Right lobe of liver (tissue), 6 donors: ENCODE measurements around the gene MYL1. TPM values are rescaled to one million over a fixed set of nuclear protein-coding genes. Genes with fewer than 3 reads are reported as not detected.

Experiments
- ATAC-seq, 4 donors: fragments of 200-7000 bp; cut with Tn5 transposase; one replicate each; pipeline ENCODE4 v1.9.1; 2020; ENCODE audit warnings: mild to moderate bottlenecking in 4 of 4, moderate library complexity in 4 of 4
- DNase-seq, 3 donors: peaks; one replicate each; pipeline ENCODE4 v3.0.0-alpha.2; 2020
- H3K27ac ChIP-seq, 3 donors: fragments of 200-600 bp; one replicate each; pipeline ENCODE4 v1.8.0; 2022
- H3K27me3 ChIP-seq, 2 donors: fragments of 200-600 bp; one replicate each; pipeline ENCODE4 v1.8.0; 2022
- H3K36me3 ChIP-seq, 4 donors: fragments of 200-600 bp; sonication (generic) in 1 of 4; one replicate each; pipeline versions ENCODE4 v1.5.1 to v1.8.0; 2017 to 2022; ENCODE audit warnings: control low read depth in 1 of 4
- H3K4me1 ChIP-seq, 4 donors: fragments of 200-600 bp; sonication (generic) in 1 of 4; one replicate each; pipeline versions ENCODE4 v1.5.1 to v1.8.0; 2017 to 2022; ENCODE audit warnings: control low read depth in 1 of 4
- H3K4me3 ChIP-seq, 3 donors: fragments of 200-600 bp; one replicate each; pipeline ENCODE4 v1.8.0; 2022
- H3K9me3 ChIP-seq, 4 donors: fragments of 200-600 bp; sonication (generic) in 1 of 4; one replicate each; pipeline versions ENCODE4 v1.5.1 to v1.8.0; 2017 to 2022; ENCODE audit warnings: control low read depth in 1 of 4
- CTCF ChIP-seq, 4 donors: fragments of 200-600 bp in 3 of 4; fragments of 450-650 bp in 1 of 4; IDR thresholded peaks; one replicate each; pipeline versions ENCODE4 v1.5.1 to v1.8.0; 2016 to 2022; ENCODE audit warnings: antibody characterized with exemption in 4 of 4, mild to moderate bottlenecking in 2 of 4
- POLR2A ChIP-seq: fragments of 450-650 bp; IDR thresholded peaks from one replicate; pipeline ENCODE4 v1.6.1; 2017; ENCODE audit warnings: antibody characterized with exemption, mild to moderate bottlenecking
- WGBS: methylation state at CpG from one replicate; pipeline ENCODE4 v1.1.6; 2018; ENCODE audit warnings: low coverage, low lambda C conversion rate; ENCODE audit not compliant: insufficient coverage; ENCODE audit errors: missing lambda C conversion rate; 5-methylcytosine and 5-hydroxymethylcytosine counted together
- intact Hi-C, 2 donors: fragments of 100-400 bp; cut with DNase I; formaldehyde crosslinking; loops; one replicate each; pipeline versions ENCODE4 v1.11.2 to v1.14.1; 2022
- total RNA-seq, 6 experiments: library from RNA; depleted of rRNA in 2 of 6; stranded (reverse); fragments of >200 nt in 2 of 6; fragmentation: NEBNext Ultra II Directional in 3 of 6; extraction: Animal tissue kit (Norgen Biotek cat#: 25700) in 3 of 6; gene quantifications; one replicate each; pipeline versions ENCODE4 v1.1.0 to v1.2.4, GENCODE V29; 2016 to 2023
- donor health status: DM: no; HTN: yes; CAD: no.
- donor health status: DM: no; HTN: no; CAD: no.
- donor health status: DM: no; HTN: no; CAD: no.
- donor health status: DM: no; HTN: yes; CAD: no.
- donor health status: DM: no; HTN: yes; CAD: no.

MYL1 gene
- total RNA-seq, 6 experiments from 2014 or later, result 0.28 to 1.3 TPM; not detected in 4

GRCh38 chr2:210264282-210264681 is 50.7 kb downstream of the MYL1 start:
- H3K36me3 ChIP-seq, result no peaks in the 10 kb centered on the region
- whole genome bisulfite sequencing, result 71% methylated on average over 1 of the region's 1 CpG
- no peak overlapping the region for H3K4me3 ChIP-seq
- no peak for ATAC-seq
- DNase-seq, result no peak
- no peaks in the 10 kb centered on the region for H3K4me1 ChIP-seq
- H3K27me3 ChIP-seq, result no peaks in the 10 kb centered on the region
- no peak overlapping the region for H3K27ac ChIP-seq
- intact Hi-C loops, result no loop called here
- H3K9me3 ChIP-seq, result no peaks in the 10 kb centered on the region
- TF ChIP-seq POLR2A, result no peak
- TF ChIP-seq CTCF (IDR thresholded peaks at IDR 0.05), result no peak

GRCh38 chr2:210263841-210264240 is 51.1 kb downstream of the MYL1 start:
- H3K4me3 ChIP-seq, result no peak overlapping the region
- no peak for DNase-seq
- no peaks in the 10 kb centered on the region for H3K4me1 ChIP-seq
- no peak for ATAC-seq
- H3K36me3 ChIP-seq, result no peaks in the 10 kb centered on the region
- H3K9me3 ChIP-seq, result no peaks in the 10 kb centered on the region
- 65% methylated on average over 2 of the region's 2 CpGs for WGBS
- no peaks in the 10 kb centered on the region for H3K27me3 ChIP-seq
- TF ChIP-seq CTCF (IDR thresholded peaks at IDR 0.05) (no peak), POLR2A (no peak)
- H3K27ac ChIP-seq, result no peak overlapping the region
- intact Hi-C loops, result no loop called here

GRCh38 chr2:210262036-210262435 is 52.9 kb downstream of the MYL1 start:
- 68% methylated on average over 2 of the region's 2 CpGs for WGBS

GRCh38 chr2:210259687-210260086 is 55.3 kb downstream of the MYL1 start:
- DNase-seq (no peak), ATAC-seq (no peak)
- TF ChIP-seq CTCF (IDR thresholded peaks at IDR 0.05), result no peak
- TF ChIP-seq POLR2A, result no peak
- Histone ChIP-seq H3K4me3 (no peak overlapping the region), H3K9me3 (no peaks in the 10 kb centered on the region), H3K27me3 (no peaks in the 10 kb centered on the region), H3K27ac (no peak overlapping the region), H3K4me1 (no peaks in the 10 kb centered on the region), H3K36me3 (no peaks in the 10 kb centered on the region)
- intact Hi-C loops, result loop anchor here in 1 of 2 donors (10.0 kb wide), 1 partner anchor 135 kb away; no protein-coding TSS in a partner anchor

More at GRCh38 chr2:210262036-210262435, 52.9 kb downstream of the MYL1 start:
- Histone ChIP-seq H3K4me3 (no peak overlapping the region), H3K27ac (no peak overlapping the region), H3K9me3 (no peaks in the 10 kb centered on the region), H3K27me3 (no peaks in the 10 kb centered on the region), H3K4me1 (no peaks in the 10 kb centered on the region), H3K36me3 (no peaks in the 10 kb centered on the region)
- DNase-seq, result no peak
- TF ChIP-seq CTCF (IDR thresholded peaks at IDR 0.05) (no peak), POLR2A (no peak)
- ATAC-seq, result no peak
- intact Hi-C loops, result no loop called here
